DOHH2 (cell line): ENCODE data around the gene TACC2.

Experiments
- H3F3A ChIP-seq: fragments of 200-600 bp; sonication (generic), shearing (Covaris generic); 2 replicates; pipeline ENCODE4 v1.6.0; 2016; ENCODE audit warnings: antibody characterized with exemption, mild to moderate bottlenecking; ENCODE audit not compliant: control insufficient read depth, insufficient read depth
- H3K27ac ChIP-seq: fragments of 200-600 bp; sonication (generic); 2 replicates; pipeline ENCODE4 v1.5.1; 2014; ENCODE audit warnings: low read depth, mild to moderate bottlenecking, low read length, moderate library complexity
- H3K27me3 ChIP-seq: fragments of 200-600 bp; sonication (generic); 2 replicates; pipeline ENCODE4 v1.6.1; 2014; ENCODE audit warnings: mild to moderate bottlenecking, low read length, mixed read lengths; ENCODE audit not compliant: control insufficient read depth
- H3K36me3 ChIP-seq: fragments of 200-600 bp; sonication (generic); 2 replicates; pipeline ENCODE4 v1.6.1; 2014; ENCODE audit warnings: mild to moderate bottlenecking, low read length, moderate library complexity, mixed read lengths; ENCODE audit not compliant: control insufficient read depth
- H3K4me1 ChIP-seq: fragments of 200-600 bp; sonication (generic); 2 replicates; pipeline ENCODE4 v1.6.1; 2014; ENCODE audit warnings: mild to moderate bottlenecking, low read length, mixed read lengths; ENCODE audit not compliant: control insufficient read depth
- H3K4me2 ChIP-seq: fragments of 200-600 bp; sonication (generic); 2 replicates; pipeline ENCODE4 v1.6.0; 2014; ENCODE audit warnings: mild to moderate bottlenecking, low read length, moderate library complexity
- H3K4me3 ChIP-seq: fragments of 200-600 bp; sonication (generic); 2 replicates; pipeline ENCODE4 v1.5.1; 2014; ENCODE audit warnings: mild to moderate bottlenecking, low read length, mixed read lengths
- H3K79me2 ChIP-seq: fragments of 200-600 bp; sonication (generic); 2 replicates; pipeline ENCODE4 v1.6.1; 2014; ENCODE audit warnings: mild to moderate bottlenecking, low read length, mixed read lengths; ENCODE audit not compliant: control insufficient read depth
- H3K9me2 ChIP-seq: fragments of 200-600 bp; sonication (generic); replicated peaks from 2 replicates; pipeline ENCODE4 v1.6.1; 2014; ENCODE audit warnings: mild to moderate bottlenecking, low read length, mixed read lengths; ENCODE audit not compliant: control insufficient read depth
- H3K9me3 ChIP-seq: fragments of 200-600 bp; sonication (generic); 2 replicates; pipeline ENCODE4 v1.6.1; 2014; ENCODE audit warnings: antibody characterized with exemption, low read length, mixed read lengths; ENCODE audit not compliant: control insufficient read depth, insufficient read depth
- H4K20me1 ChIP-seq: fragments of 200-600 bp; sonication (generic); 2 replicates; pipeline ENCODE4 v1.6.0; 2014; ENCODE audit warnings: low read depth, mild to moderate bottlenecking, antibody characterized with exemption, low read length, moderate library complexity; ENCODE audit not compliant: control insufficient read depth, insufficient read depth
- CTCF ChIP-seq: fragments of 200-600 bp; sonication (generic); IDR thresholded peaks from one replicate; pipeline ENCODE4 v1.5.1; 2014; ENCODE audit warnings: antibody characterized with exemption, mild to moderate bottlenecking, low read depth, low read length; ENCODE audit not compliant: poor library complexity, severe bottlenecking
- EZH2phosphoT487 ChIP-seq: fragments of 200-600 bp; sonication (generic); IDR thresholded peaks from 2 replicates; pipeline ENCODE4 v1.6.1; 2017; ENCODE audit warnings: borderline replicate concordance, mild to moderate bottlenecking, antibody characterized with exemption, low read length, moderate library complexity, mixed read lengths

TACC2 gene

GRCh38 chr10:121999301-121999700 lies 10.3 kb downstream of the TACC2 start:
- no peaks in the 10 kb centered on the region for H3K27me3 ChIP-seq
- H3F3A ChIP-seq = no peaks in the 10 kb centered on the region
- no peak overlapping the region for H3K27ac ChIP-seq
- H3K9me2 ChIP-seq = no peaks in the 10 kb centered on the region
- H4K20me1 ChIP-seq = no peaks in the 10 kb centered on the region
- H3K4me1 ChIP-seq = no peaks in the 10 kb centered on the region
- no peak overlapping the region for H3K4me3 ChIP-seq
- H3K79me2 ChIP-seq = no peaks in the 10 kb centered on the region
- TF ChIP-seq CTCF = no peak
- no peak for TF ChIP-seq EZH2phosphoT487
- H3K36me3 ChIP-seq = no peaks in the 10 kb centered on the region
- no peaks in the 10 kb centered on the region for H3K9me3 ChIP-seq
- H3K4me2 ChIP-seq = no peak overlapping the region

- Histone ChIP-seq H4K20me1 (no peaks in the 10 kb centered on the region), H3K79me2 (no peaks in the 10 kb centered on the region), H3K36me3 (no peaks in the 10 kb centered on the region), H3K9me3 (no peaks in the 10 kb centered on the region), H3K9me2 (no peaks in the 10 kb centered on the region), H3K27ac (no peak overlapping the region), H3K4me1 (no peaks in the 10 kb centered on the region), H3K4me3 (no peak overlapping the region), H3K27me3 (no peaks in the 10 kb centered on the region), H3F3A (no peaks in the 10 kb centered on the region), H3K4me2 (no peak overlapping the region)
- no peak for TF ChIP-seq EZH2phosphoT487
- no peak for TF ChIP-seq CTCF
Observed at GRCh38 chr10:122001698-122002097, 12.7 kb downstream of the TACC2 start.

DNA sequence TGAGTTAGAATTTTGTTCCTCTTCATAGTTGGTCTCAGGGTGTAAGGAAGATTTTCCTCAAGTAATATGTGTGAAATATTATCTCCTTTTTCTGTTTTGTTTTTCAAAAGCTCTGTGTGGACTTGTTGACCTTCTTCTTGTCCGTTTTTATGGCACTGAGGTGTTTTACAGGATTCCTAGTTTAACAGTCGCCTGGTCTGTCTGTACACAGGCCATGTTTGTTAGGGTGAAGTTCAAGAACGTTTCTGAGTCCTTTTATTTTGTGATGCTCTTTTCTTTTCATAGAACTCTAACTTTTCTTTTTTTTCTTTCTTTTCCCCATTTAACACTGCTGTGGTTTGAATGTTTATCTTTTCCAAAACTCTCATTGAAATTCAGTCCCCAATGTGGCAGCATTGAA lies 18.5 kb downstream of the TACC2 start:
- no peak overlapping the region for H3K4me2 ChIP-seq
- H3K27me3 ChIP-seq = no peaks in the 10 kb centered on the region; the same call in 1 of the 2 replicates
- no peaks in the 10 kb centered on the region for H3K9me2 ChIP-seq
- no peaks in the 10 kb centered on the region for H3K79me2 ChIP-seq
- no peaks in the 10 kb centered on the region for H3K4me1 ChIP-seq
- H3K36me3 ChIP-seq = no peaks in the 10 kb centered on the region
- no peak overlapping the region for H3K27ac ChIP-seq
- no peak overlapping the region for H3K4me3 ChIP-seq
- no peak for TF ChIP-seq CTCF
- TF ChIP-seq EZH2phosphoT487 = no peak
- H4K20me1 ChIP-seq = no peaks in the 10 kb centered on the region
- no peaks in the 10 kb centered on the region for H3K9me3 ChIP-seq
- H3F3A ChIP-seq = no peaks in the 10 kb centered on the region
